ENCODE measurements around the gene PLXNB3.

DNA sequence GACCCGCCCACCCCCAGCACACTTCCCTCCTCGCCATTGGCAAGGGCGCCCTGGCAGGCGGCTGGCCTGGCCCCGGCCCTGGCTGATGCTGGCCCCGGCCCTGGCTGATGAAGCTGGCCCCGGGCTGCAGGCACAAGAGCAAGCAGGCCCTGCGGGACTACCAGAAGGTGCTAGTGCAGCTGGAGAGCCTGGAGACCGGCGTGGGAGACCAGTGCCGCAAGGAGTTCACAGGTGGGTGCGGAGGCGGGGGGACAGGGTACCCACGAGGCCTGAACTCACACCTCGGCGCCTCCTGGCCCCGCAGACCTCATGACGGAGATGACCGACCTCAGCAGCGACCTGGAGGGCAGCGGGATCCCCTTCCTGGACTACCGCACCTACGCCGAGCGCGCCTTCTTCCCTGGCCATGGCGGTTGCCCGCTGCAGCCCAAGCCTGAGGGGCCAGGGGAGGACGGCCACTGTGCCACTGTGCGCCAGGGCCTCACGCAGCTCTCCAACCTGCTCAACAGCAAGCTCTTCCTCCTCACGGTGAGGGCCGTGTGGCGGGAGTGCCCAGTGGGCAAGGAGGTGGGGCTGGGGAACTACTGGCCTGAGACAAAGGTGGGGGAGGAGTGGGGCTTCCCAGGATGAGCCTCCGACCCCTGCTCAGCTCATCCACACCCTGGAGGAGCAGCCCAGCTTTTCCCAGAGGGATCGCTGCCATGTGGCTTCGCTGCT, 10.7 kb downstream of the PLXNB3 start:
- TF ChIP-seq ZC3H10 (CRISPR knock-in tag; IDR thresholded peaks at IDR 0.05) (no peak), TOX (CRISPR knock-in tag; IDR thresholded peaks at IDR 0.05; ENCODE audit: borderline replicate concordance) (no peak), ZNF565 (CRISPR knock-in tag; conservative IDR thresholded peaks at IDR 0.05; ENCODE audit: low read depth) (no peak), ESRRG (CRISPR knock-in tag; IDR thresholded peaks at IDR 0.05) (no peak)
- TF ChIP-seq, protein P1, sequence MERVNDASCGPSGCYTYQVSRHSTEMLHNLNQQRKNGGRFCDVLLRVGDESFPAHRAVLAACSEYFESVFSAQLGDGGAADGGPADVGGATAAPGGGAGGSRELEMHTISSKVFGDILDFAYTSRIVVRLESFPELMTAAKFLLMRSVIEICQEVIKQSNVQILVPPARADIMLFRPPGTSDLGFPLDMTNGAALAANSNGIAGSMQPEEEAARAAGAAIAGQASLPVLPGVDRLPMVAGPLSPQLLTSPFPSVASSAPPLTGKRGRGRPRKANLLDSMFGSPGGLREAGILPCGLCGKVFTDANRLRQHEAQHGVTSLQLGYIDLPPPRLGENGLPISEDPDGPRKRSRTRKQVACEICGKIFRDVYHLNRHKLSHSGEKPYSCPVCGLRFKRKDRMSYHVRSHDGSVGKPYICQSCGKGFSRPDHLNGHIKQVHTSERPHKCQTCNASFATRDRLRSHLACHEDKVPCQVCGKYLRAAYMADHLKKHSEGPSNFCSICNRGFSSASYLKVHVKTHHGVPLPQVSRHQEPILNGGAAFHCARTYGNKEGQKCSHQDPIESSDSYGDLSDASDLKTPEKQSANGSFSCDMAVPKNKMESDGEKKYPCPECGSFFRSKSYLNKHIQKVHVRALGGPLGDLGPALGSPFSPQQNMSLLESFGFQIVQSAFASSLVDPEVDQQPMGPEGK (CRISPR knock-in tag; IDR thresholded peaks at IDR 0.05; ENCODE audit: borderline replicate concordance): no peak
- TF ChIP-seq, protein P2, sequence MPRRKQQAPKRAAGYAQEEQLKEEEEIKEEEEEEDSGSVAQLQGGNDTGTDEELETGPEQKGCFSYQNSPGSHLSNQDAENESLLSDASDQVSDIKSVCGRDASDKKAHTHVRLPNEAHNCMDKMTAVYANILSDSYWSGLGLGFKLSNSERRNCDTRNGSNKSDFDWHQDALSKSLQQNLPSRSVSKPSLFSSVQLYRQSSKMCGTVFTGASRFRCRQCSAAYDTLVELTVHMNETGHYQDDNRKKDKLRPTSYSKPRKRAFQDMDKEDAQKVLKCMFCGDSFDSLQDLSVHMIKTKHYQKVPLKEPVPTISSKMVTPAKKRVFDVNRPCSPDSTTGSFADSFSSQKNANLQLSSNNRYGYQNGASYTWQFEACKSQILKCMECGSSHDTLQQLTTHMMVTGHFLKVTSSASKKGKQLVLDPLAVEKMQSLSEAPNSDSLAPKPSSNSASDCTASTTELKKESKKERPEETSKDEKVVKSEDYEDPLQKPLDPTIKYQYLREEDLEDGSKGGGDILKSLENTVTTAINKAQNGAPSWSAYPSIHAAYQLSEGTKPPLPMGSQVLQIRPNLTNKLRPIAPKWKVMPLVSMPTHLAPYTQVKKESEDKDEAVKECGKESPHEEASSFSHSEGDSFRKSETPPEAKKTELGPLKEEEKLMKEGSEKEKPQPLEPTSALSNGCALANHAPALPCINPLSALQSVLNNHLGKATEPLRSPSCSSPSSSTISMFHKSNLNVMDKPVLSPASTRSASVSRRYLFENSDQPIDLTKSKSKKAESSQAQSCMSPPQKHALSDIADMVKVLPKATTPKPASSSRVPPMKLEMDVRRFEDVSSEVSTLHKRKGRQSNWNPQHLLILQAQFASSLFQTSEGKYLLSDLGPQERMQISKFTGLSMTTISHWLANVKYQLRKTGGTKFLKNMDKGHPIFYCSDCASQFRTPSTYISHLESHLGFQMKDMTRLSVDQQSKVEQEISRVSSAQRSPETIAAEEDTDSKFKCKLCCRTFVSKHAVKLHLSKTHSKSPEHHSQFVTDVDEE (CRISPR knock-in tag; IDR thresholded peaks at IDR 0.05): no peak
